Measurements from ENCODE around the gene CRTAC1. TPM values are rescaled to one million over a fixed set of nuclear protein-coding genes. Genes with fewer than 3 reads are reported as not detected.

CRTAC1 gene
- total and polyA plus RNA-seq, 9 of the 15 experiments (the other 6 are each of a cell fraction or from before 2014, with no cell fraction given) = not detected

GRCh38 chr10:97861924-97862323 lies 168.5 kb downstream of the CRTAC1 start:
- DNase-seq (ENCODE audit: extremely low read depth in 1 of 4, low spot score in 3 of 4) (no peak), FAIRE-seq (no peak), ATAC-seq (no peak)
- no peak overlapping the region for H2AFZ ChIP-seq (ENCODE audit: low read depth, low read length)
- no peaks in the 10 kb centered on the region; the same call in 1 of the 2 replicates for H4K20me1 ChIP-seq (replicated peaks; ENCODE audit: control insufficient read depth, insufficient read depth, low read length)
- peaks cover 6 to 61% of the 10 kb centered on the region in 2 experiments; a peak in 4 of 5 replicates for H3K27me3 ChIP-seq (ENCODE audit: control insufficient read depth in 2 of 2, insufficient read depth in 2 of 2, low read length in 2 of 2)
- no peak overlapping the region for H3K27ac ChIP-seq (ENCODE audit: extremely low read depth, low read depth, low read length)
- in situ Hi-C loops (cut with MboI) (loop anchor here (25.0 kb wide), 1 partner anchor 100 kb away; the partner anchor contains the start of gene SFRP5), intact Hi-C loops (cut with micrococcal nuclease) (no loop called here)
- POLR2A ChIA-PET = no interaction called here
- no peaks in the 10 kb centered on the region for H3K9me3 ChIP-seq (replicated peaks; ENCODE audit: control insufficient read depth, insufficient read depth, low read depth, low read length)
- H3K4me2 ChIP-seq (ENCODE audit: insufficient read depth, low read length) = no peak overlapping the region
- no TSS peak for BruUV-seq (replicated peaks)
- H3K9ac ChIP-seq (ENCODE audit: insufficient read depth in 1 of 2, low read depth in 2 of 2, low read length in 2 of 2) = no peak overlapping the region
- no peaks in the 10 kb centered on the region for H3K79me2 ChIP-seq (ENCODE audit: control insufficient read depth, insufficient read depth, low read length)
- no peak overlapping the region for H3K4me3 ChIP-seq
- no peaks in the 10 kb centered on the region for H3K36me3 ChIP-seq (ENCODE audit: control insufficient read depth, insufficient read depth, low read length)
- peaks cover 0 to 6% of the 10 kb centered on the region in 2 experiments; a peak in 2 of 5 replicates for H3K4me1 ChIP-seq (replicated peaks in 1 of 2; ENCODE audit: control insufficient read depth in 2 of 2, insufficient read depth in 2 of 2, low read length in 2 of 2)
- CTCF ChIA-PET (ENCODE audit: low intra/inter-chr PET ratio) = no interaction called here
- TF ChIP-seq RBM25 (IDR thresholded peaks at IDR 0.05; ENCODE audit: low read depth, low read length, severe bottlenecking) (no peak), PCBP2 (IDR thresholded peaks at IDR 0.05; ENCODE audit: low read depth, low read length, poor library complexity, severe bottlenecking) (no peak), NFXL1 (CRISPR knock-in tag; IDR thresholded peaks at IDR 0.05) (no peak), LARP7 (IDR thresholded peaks at IDR 0.05) (no peak), MAZ (CRISPR knock-in tag; conservative IDR thresholded peaks at IDR 0.05 in 1 of 2, IDR thresholded peaks at IDR 0.05 in 1 of 2) (no peak), MYNN (IDR thresholded peaks at IDR 0.05) (peak; percentile 80; the same call in 1 of the 2 replicates), MYNN (CRISPR knock-in tag; IDR thresholded peaks at IDR 0.05) (no peak), CHD2 (IDR thresholded peaks at IDR 0.05; ENCODE audit: low read depth, low read length) (no peak), ZNF449 (CRISPR knock-in tag; IDR thresholded peaks at IDR 0.05) (no peak), ZNF140 (CRISPR knock-in tag; IDR thresholded peaks at IDR 0.05) (no peak)
- WGBS (ENCODE audit: insufficient coverage, low coverage, missing lambda C conversion rate) = 0% methylated on average over 1 of the region's 1 CpG
- no peaks in the 10 kb centered on the region for H3K9me1 ChIP-seq (ENCODE audit: control insufficient read depth, insufficient read depth, low read length)
